Measurements from ENCODE around the gene SLC25A42. TPM values are rescaled to one million over a fixed set of nuclear protein-coding genes. Genes with fewer than 3 reads are reported as not detected.

The SLC25A42 gene
- total RNA-seq, 1 experiment from 2014 or later = 8.1 TPM

- TF ChIP-seq, protein P1, sequence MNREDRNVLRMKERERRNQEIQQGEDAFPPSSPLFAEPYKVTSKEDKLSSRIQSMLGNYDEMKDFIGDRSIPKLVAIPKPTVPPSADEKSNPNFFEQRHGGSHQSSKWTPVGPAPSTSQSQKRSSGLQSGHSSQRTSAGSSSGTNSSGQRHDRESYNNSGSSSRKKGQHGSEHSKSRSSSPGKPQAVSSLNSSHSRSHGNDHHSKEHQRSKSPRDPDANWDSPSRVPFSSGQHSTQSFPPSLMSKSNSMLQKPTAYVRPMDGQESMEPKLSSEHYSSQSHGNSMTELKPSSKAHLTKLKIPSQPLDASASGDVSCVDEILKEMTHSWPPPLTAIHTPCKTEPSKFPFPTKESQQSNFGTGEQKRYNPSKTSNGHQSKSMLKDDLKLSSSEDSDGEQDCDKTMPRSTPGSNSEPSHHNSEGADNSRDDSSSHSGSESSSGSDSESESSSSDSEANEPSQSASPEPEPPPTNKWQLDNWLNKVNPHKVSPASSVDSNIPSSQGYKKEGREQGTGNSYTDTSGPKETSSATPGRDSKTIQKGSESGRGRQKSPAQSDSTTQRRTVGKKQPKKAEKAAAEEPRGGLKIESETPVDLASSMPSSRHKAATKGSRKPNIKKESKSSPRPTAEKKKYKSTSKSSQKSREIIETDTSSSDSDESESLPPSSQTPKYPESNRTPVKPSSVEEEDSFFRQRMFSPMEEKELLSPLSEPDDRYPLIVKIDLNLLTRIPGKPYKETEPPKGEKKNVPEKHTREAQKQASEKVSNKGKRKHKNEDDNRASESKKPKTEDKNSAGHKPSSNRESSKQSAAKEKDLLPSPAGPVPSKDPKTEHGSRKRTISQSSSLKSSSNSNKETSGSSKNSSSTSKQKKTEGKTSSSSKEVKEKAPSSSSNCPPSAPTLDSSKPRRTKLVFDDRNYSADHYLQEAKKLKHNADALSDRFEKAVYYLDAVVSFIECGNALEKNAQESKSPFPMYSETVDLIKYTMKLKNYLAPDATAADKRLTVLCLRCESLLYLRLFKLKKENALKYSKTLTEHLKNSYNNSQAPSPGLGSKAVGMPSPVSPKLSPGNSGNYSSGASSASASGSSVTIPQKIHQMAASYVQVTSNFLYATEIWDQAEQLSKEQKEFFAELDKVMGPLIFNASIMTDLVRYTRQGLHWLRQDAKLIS (CRISPR knock-in tag; IDR thresholded peaks at IDR 0.05; ENCODE audit: borderline replicate concordance) = no peak
- no peak for TF ChIP-seq ZNF671 (CRISPR knock-in tag; IDR thresholded peaks at IDR 0.05)
- TF ChIP-seq TCF7 (CRISPR knock-in tag; IDR thresholded peaks at IDR 0.05; ENCODE audit: low read depth) = no peak
- no peak for TF ChIP-seq ZNF532 (CRISPR knock-in tag; IDR thresholded peaks at IDR 0.05; ENCODE audit: borderline replicate concordance)
- no peak for TF ChIP-seq NR1H2 (CRISPR knock-in tag; IDR thresholded peaks at IDR 0.05)
- TF ChIP-seq ZMAT4 (CRISPR knock-in tag; IDR thresholded peaks at IDR 0.05) = no peak
- TF ChIP-seq RORB (CRISPR knock-in tag; IDR thresholded peaks at IDR 0.05) = no peak
- TF ChIP-seq TP53 (CRISPR knock-in tag; IDR thresholded peaks at IDR 0.05) = no peak
- 0 out of 2 replicates have a peak, but pooled peaks have one; percentile 38 for TF ChIP-seq NFE2L1 (CRISPR knock-in tag; IDR thresholded peaks at IDR 0.05)
- 0 out of 2 replicates have a peak, but pooled peaks have one; percentile 3 for TF ChIP-seq GTF2I (CRISPR knock-in tag; conservative IDR thresholded peaks at IDR 0.05)
- TF ChIP-seq, protein P2, sequence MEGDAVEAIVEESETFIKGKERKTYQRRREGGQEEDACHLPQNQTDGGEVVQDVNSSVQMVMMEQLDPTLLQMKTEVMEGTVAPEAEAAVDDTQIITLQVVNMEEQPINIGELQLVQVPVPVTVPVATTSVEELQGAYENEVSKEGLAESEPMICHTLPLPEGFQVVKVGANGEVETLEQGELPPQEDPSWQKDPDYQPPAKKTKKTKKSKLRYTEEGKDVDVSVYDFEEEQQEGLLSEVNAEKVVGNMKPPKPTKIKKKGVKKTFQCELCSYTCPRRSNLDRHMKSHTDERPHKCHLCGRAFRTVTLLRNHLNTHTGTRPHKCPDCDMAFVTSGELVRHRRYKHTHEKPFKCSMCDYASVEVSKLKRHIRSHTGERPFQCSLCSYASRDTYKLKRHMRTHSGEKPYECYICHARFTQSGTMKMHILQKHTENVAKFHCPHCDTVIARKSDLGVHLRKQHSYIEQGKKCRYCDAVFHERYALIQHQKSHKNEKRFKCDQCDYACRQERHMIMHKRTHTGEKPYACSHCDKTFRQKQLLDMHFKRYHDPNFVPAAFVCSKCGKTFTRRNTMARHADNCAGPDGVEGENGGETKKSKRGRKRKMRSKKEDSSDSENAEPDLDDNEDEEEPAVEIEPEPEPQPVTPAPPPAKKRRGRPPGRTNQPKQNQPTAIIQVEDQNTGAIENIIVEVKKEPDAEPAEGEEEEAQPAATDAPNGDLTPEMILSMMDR (IDR thresholded peaks at IDR 0.05) = no peak
- no peak for TF ChIP-seq ZBTB21 (CRISPR knock-in tag; IDR thresholded peaks at IDR 0.05; ENCODE audit: borderline replicate concordance)
- no peak for TF ChIP-seq ZNF138 (CRISPR knock-in tag; conservative IDR thresholded peaks at IDR 0.05)
- no peak for TF ChIP-seq ZNF416 (CRISPR knock-in tag; IDR thresholded peaks at IDR 0.05)
- peak; percentile 78; the same call in 1 of the 2 replicates for TF ChIP-seq TEAD1 (CRISPR knock-in tag; IDR thresholded peaks at IDR 0.05)
- no peak for TF ChIP-seq CREB1 (CRISPR knock-in tag; IDR thresholded peaks at IDR 0.05)
- no peak for TF ChIP-seq MLX (CRISPR knock-in tag; IDR thresholded peaks at IDR 0.05)
- TF ChIP-seq FOXP1 (CRISPR knock-in tag; IDR thresholded peaks at IDR 0.05; ENCODE audit: borderline replicate concordance) = peak; percentile 64; the same call in 1 of the 2 replicates
- TF ChIP-seq HMGA2 (CRISPR knock-in tag; IDR thresholded peaks at IDR 0.05) = no peak
- TF ChIP-seq, protein P3, sequence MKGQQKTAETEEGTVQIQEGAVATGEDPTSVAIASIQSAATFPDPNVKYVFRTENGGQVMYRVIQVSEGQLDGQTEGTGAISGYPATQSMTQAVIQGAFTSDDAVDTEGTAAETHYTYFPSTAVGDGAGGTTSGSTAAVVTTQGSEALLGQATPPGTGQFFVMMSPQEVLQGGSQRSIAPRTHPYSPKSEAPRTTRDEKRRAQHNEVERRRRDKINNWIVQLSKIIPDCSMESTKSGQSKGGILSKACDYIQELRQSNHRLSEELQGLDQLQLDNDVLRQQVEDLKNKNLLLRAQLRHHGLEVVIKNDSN (CRISPR knock-in tag; IDR thresholded peaks at IDR 0.05) = peak; percentile 48; the same call in 1 of the 2 replicates
- TF ChIP-seq, protein P4, sequence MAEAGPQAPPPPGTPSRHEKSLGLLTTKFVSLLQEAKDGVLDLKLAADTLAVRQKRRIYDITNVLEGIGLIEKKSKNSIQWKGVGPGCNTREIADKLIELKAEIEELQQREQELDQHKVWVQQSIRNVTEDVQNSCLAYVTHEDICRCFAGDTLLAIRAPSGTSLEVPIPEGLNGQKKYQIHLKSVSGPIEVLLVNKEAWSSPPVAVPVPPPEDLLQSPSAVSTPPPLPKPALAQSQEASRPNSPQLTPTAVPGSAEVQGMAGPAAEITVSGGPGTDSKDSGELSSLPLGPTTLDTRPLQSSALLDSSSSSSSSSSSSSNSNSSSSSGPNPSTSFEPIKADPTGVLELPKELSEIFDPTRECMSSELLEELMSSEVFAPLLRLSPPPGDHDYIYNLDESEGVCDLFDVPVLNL (CRISPR knock-in tag; IDR thresholded peaks at IDR 0.05; ENCODE audit: borderline replicate concordance, low read depth) = no peak
- TF ChIP-seq EMX1 (CRISPR knock-in tag; IDR thresholded peaks at IDR 0.05) = 0 out of 2 replicates have a peak, but pooled peaks have one; percentile 14
- no peak for TF ChIP-seq ZNF232 (CRISPR knock-in tag; IDR thresholded peaks at IDR 0.05)
- no peak for TF ChIP-seq CDX4 (CRISPR knock-in tag; IDR thresholded peaks at IDR 0.05; ENCODE audit: borderline replicate concordance)
Observed at GRCh38 chr19:19063183-19064097, at the start of gene SLC25A42 (continued).
